ENCODE data around the gene ASGR2.

DNA sequence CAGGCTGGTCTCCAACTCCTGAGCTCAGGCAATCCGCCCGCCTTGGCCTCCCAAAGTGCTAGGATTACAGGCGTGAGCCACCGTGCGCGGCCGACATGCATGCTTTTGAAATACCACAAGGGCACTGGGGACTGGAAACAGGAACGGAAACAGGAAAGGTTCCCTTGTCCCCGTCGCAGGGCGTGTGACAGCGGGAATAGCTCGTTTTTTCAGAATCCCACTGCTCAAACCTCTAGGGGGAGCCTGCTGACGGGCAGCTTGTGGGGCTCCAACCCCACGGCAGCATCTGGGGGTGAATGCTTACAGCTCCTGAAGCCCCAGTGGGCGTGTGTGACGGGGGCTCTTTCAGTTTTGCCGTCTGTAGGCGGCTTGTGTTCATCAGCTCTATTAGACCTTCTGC is 18.8 kb upstream of the ASGR2 start:
- TF ChIP-seq, protein P1, sequence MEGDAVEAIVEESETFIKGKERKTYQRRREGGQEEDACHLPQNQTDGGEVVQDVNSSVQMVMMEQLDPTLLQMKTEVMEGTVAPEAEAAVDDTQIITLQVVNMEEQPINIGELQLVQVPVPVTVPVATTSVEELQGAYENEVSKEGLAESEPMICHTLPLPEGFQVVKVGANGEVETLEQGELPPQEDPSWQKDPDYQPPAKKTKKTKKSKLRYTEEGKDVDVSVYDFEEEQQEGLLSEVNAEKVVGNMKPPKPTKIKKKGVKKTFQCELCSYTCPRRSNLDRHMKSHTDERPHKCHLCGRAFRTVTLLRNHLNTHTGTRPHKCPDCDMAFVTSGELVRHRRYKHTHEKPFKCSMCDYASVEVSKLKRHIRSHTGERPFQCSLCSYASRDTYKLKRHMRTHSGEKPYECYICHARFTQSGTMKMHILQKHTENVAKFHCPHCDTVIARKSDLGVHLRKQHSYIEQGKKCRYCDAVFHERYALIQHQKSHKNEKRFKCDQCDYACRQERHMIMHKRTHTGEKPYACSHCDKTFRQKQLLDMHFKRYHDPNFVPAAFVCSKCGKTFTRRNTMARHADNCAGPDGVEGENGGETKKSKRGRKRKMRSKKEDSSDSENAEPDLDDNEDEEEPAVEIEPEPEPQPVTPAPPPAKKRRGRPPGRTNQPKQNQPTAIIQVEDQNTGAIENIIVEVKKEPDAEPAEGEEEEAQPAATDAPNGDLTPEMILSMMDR (IDR thresholded peaks at IDR 0.05): peak in 1 of 4 experiments; percentile 4
- TF ChIP-seq POLR2A (IDR thresholded peaks at IDR 0.05): no peak
